MM.1S (cell line): ENCODE results near the gene EXOC4.

ENCODE experiments used
- CTCF ChIP-seq: fragments of 300-600 bp; sonication (generic); IDR thresholded peaks from 2 replicates; pipeline ENCODE4 v1.5.1; 2016; ENCODE audit warnings: antibody characterized with exemption, low read length, mixed read lengths
- EZH2 ChIP-seq: fragments of 300-600 bp; sonication (generic); optimal IDR thresholded peaks from 2 replicates; pipeline ENCODE3; 2017; ENCODE audit warnings: low read depth, mild to moderate bottlenecking, antibody characterized with exemption, low read length, mixed read lengths
- EZH2phosphoT487 ChIP-seq: fragments of 300-600 bp; sonication (generic); IDR thresholded peaks from 2 replicates; pipeline ENCODE4 v1.6.1; 2018; ENCODE audit warnings: antibody characterized with exemption, low read length

GRCh38 chr7:133845005-133845404, 592.1 kb downstream of the EXOC4 start:
- no peak for TF ChIP-seq CTCF
- no peak for TF ChIP-seq EZH2phosphoT487
- TF ChIP-seq EZH2 = no peak
